NCI-H2081 treated with DMSO at 0.1 percent for 48 hours (cell line): ENCODE results near the gene REXO5.
A peak's percentile ranks its signal among the peaks of the same experiment; 100 is the strongest.

Source experiments
- DNase-seq: peaks from one replicate; lab custom pipeline; 2025; lab: John Stamatoyannopoulos, UW

Gene REXO5

GRCh38 chr16:20801278-20801677 is 5.0 kb upstream of the REXO5 start:
- no peak for DNase-seq

- no peak for DNase-seq
Measured at GRCh38 chr16:20803192-20803560, 3.2 kb upstream of the REXO5 start.

GRCh38 chr16:20803561-20804214 is 2.6 kb upstream of the REXO5 start:
- no peak for DNase-seq

- peak; percentile 1 for DNase-seq
Measured at GRCh38 chr16:20805684-20806167, 601 bp upstream of the REXO5 start.

GRCh38 chr16:20807862-20808261 is 1.5 kb downstream of the REXO5 start:
- no peak for DNase-seq

GRCh38 chr16:20811889-20812439 is 5.6 kb downstream of the REXO5 start:
- no peak for DNase-seq

- no peak for DNase-seq
Measured at GRCh38 chr16:20812510-20812909, 6.2 kb downstream of the REXO5 start.

GRCh38 chr16:20814784-20815183 is 8.5 kb downstream of the REXO5 start:
- DNase-seq = no peak

- DNase-seq = no peak
Measured at GRCh38 chr16:20818929-20819585, 12.7 kb downstream of the REXO5 start.

GRCh38 chr16:20821682-20822081 is 15.4 kb downstream of the REXO5 start:
- DNase-seq = no peak

- no peak for DNase-seq
Measured at GRCh38 chr16:20822521-20823325, 16.4 kb downstream of the REXO5 start.

GRCh38 chr16:20826039-20826566 is 19.8 kb downstream of the REXO5 start:
- no peak for DNase-seq

- no peak for DNase-seq
Measured at GRCh38 chr16:20829536-20829935, 23.2 kb downstream of the REXO5 start.

- no peak for DNase-seq
Measured at GRCh38 chr16:20830372-20830771, 24.0 kb downstream of the REXO5 start.

- DNase-seq = no peak
Measured at GRCh38 chr16:20833086-20833485, 26.8 kb downstream of the REXO5 start.

- DNase-seq = no peak
Measured at GRCh38 chr16:20838240-20838639, 31.9 kb downstream of the REXO5 start.

GRCh38 chr16:20839504-20839903 is 33.2 kb downstream of the REXO5 start:
- DNase-seq = no peak

- no peak for DNase-seq
Measured at GRCh38 chr16:20844054-20844453, 37.7 kb downstream of the REXO5 start.

- DNase-seq = no peak
Measured at GRCh38 chr16:20844588-20844987, 38.3 kb downstream of the REXO5 start.

GRCh38 chr16:20846030-20846429 is 39.7 kb downstream of the REXO5 start:
- no peak for DNase-seq

- no peak for DNase-seq
Measured at GRCh38 chr16:20846551-20846950, 40.2 kb downstream of the REXO5 start.

- DNase-seq = no peak
Measured at GRCh38 chr16:20847550-20847949, 41.2 kb downstream of the REXO5 start.
